Endothelial cell of umbilical vein (primary cell): ENCODE measurements around the gene MACROD2. TPM values are rescaled to one million over a fixed set of nuclear protein-coding genes. Genes with fewer than 3 reads are reported as not detected.

Experiments
- BruUV-seq: library from RNA; stranded (reverse); fragments of 400-500 nt; replicated peaks from 2 replicates; lab custom pipeline; 2021; lab: Mats Ljungman, UMichigan
- CTCF ChIA-PET: fragments of 300-600, 350-600 bp; sonication (Branson Sonifier 250); formaldehyde crosslinking; loops from one replicate; lab custom pipeline; 2021; ENCODE audit warnings: antibody characterized with exemption, inconsistent platforms; lab: Charles Lee
- POLR2A ChIA-PET: fragments of 300-600, 350-600 bp; sonication (Branson Sonifier 250); formaldehyde crosslinking; loops from one replicate; lab custom pipeline; 2021; ENCODE audit warnings: antibody characterized with exemption, inconsistent platforms; lab: Charles Lee
- DNase-seq: peaks from one replicate; pipeline ENCODE4 v3.0.0-alpha.2; 2011; ENCODE audit warnings: low read depth, low spot score
- FAIRE-seq: peaks from 2 replicates; lab custom pipeline; 2011; peaks lifted over from hg19 to GRCh38; lab: Jason Lieb, UNC
- H2AFZ ChIP-seq: 2 replicates; pipeline ENCODE4 v1.6.0; 2012; ENCODE audit warnings: low read depth, low read length, control low read depth, inconsistent platforms
- H3K27ac ChIP-seq: 2 replicates; pipeline ENCODE4 v1.5.1; 2011; ENCODE audit warnings: low read depth, mild to moderate bottlenecking, control low read depth, low read length, moderate library complexity; ENCODE audit not compliant: insufficient read depth
- H3K27me3 ChIP-seq, 2 experiments: 2 replicates each; pipeline versions ENCODE4 v1.6.0 to v1.6.1; 2011; ENCODE audit warnings: low read length in 2 of 2, mixed read lengths in 1 of 2; ENCODE audit not compliant: control insufficient read depth in 2 of 2, insufficient read depth in 2 of 2
- H3K36me3 ChIP-seq, 2 experiments: 2 replicates in 1 of 2; 3 replicates in 1 of 2; pipeline ENCODE4 v1.5.1; 2011; ENCODE audit warnings: low read length in 2 of 2, mild to moderate bottlenecking in 1 of 2, moderate library complexity in 1 of 2; ENCODE audit not compliant: control insufficient read depth in 2 of 2, insufficient read depth in 2 of 2; ENCODE audit errors: extremely low read depth in 1 of 2
- H3K4me1 ChIP-seq: 3 replicates; pipeline ENCODE4 v1.5.1; 2011; ENCODE audit warnings: mild to moderate bottlenecking, low read length; ENCODE audit not compliant: control insufficient read depth, insufficient read depth; ENCODE audit errors: extremely low read depth
- H3K4me2 ChIP-seq: 2 replicates; pipeline ENCODE4 v1.6.1; 2011; ENCODE audit warnings: low read length, control low read depth, mixed read lengths; ENCODE audit not compliant: insufficient read depth
- H3K4me3 ChIP-seq, 3 experiments: fragments of 200-600 bp in 1 of 3; sonication (generic), shearing (Covaris generic) in 1 of 3; replicated peaks in 1 of 3; 2 replicates each; pipeline ENCODE4 v1.5.1; 2011 to 2016; ENCODE audit warnings: control low read depth in 3 of 3, low read length in 3 of 3, mild to moderate bottlenecking in 2 of 3, inconsistent platforms in 1 of 3, low read depth in 1 of 3, moderate library complexity in 1 of 3; ENCODE audit not compliant: insufficient read depth in 1 of 3
- H3K79me2 ChIP-seq: 2 replicates; pipeline ENCODE4 v1.6.0; 2012; ENCODE audit warnings: low read length, inconsistent platforms; ENCODE audit not compliant: control insufficient read depth, insufficient read depth
- H3K9ac ChIP-seq: replicated peaks from 2 replicates; pipeline ENCODE3; 2011; ENCODE audit warnings: low read length, control low read depth; ENCODE audit not compliant: insufficient read depth; ENCODE audit errors: extremely low read depth
- H3K9me1 ChIP-seq: replicated peaks from 3 replicates; pipeline ENCODE4 v1.6.0; 2011; ENCODE audit warnings: mild to moderate bottlenecking, low read length; ENCODE audit not compliant: control insufficient read depth, insufficient read depth; ENCODE audit errors: extremely low read depth
- H3K9me3 ChIP-seq: replicated peaks from 2 replicates; pipeline ENCODE4 v1.5.1; 2012; ENCODE audit warnings: low read length, inconsistent platforms; ENCODE audit not compliant: control insufficient read depth, insufficient read depth
- H4K20me1 ChIP-seq: replicated peaks from 2 replicates; pipeline ENCODE3; 2011; ENCODE audit warnings: mild to moderate bottlenecking, low read length; ENCODE audit not compliant: control insufficient read depth, insufficient read depth; ENCODE audit errors: extremely low read depth
- CTCF ChIP-seq, 2 donors: IDR thresholded peaks; 1 replicate in 1 of 2; 2 replicates in 1 of 2; pipeline ENCODE4 v1.5.1; 2011; ENCODE audit warnings: low read length in 2 of 2, mild to moderate bottlenecking in 2 of 2, moderate library complexity in 2 of 2, control low read depth in 1 of 2, inconsistent platforms in 1 of 2, low read depth in 1 of 2; ENCODE audit not compliant: insufficient read depth in 1 of 2; ENCODE audit errors: extremely low read depth in 1 of 2
- EZH2 ChIP-seq: IDR thresholded peaks from 2 replicates; pipeline ENCODE4 v1.6.1; 2012; ENCODE audit warnings: borderline replicate concordance, low read depth, mild to moderate bottlenecking, moderate library complexity, low read length, inconsistent platforms; ENCODE audit not compliant: severe bottlenecking
- FOS ChIP-seq: IDR thresholded peaks from 2 replicates; pipeline ENCODE4 v1.6.1; 2011; ENCODE audit warnings: mild to moderate bottlenecking, low read length, moderate library complexity, borderline replicate concordance; ENCODE audit not compliant: insufficient read depth
- GATA2 ChIP-seq: IDR thresholded peaks from 2 replicates; pipeline ENCODE4 v1.7.0; 2011; ENCODE audit warnings: low read depth, mild to moderate bottlenecking, moderate library complexity, mixed read lengths, low read length; ENCODE audit not compliant: insufficient read length, insufficient read depth
- JUN ChIP-seq: IDR thresholded peaks from 2 replicates; pipeline ENCODE4 v1.6.1; 2011; ENCODE audit warnings: borderline replicate concordance, low read depth; ENCODE audit not compliant: insufficient read length, insufficient read depth
- MAX ChIP-seq: IDR thresholded peaks from 2 replicates; pipeline ENCODE4 v1.6.1; 2011; ENCODE audit not compliant: insufficient read depth, insufficient read length
- MYC ChIP-seq: IDR thresholded peaks from one replicate; pipeline ENCODE4 v1.6.1; 2011; ENCODE audit warnings: mild to moderate bottlenecking, low read depth, low read length
- POLR2A ChIP-seq: IDR thresholded peaks from 2 replicates; pipeline ENCODE4 v1.6.1; 2012; ENCODE audit warnings: low read depth, mild to moderate bottlenecking, control low read depth, low read length
- POLR2AphosphoS5 ChIP-seq: IDR thresholded peaks from 2 replicates; pipeline ENCODE4 v1.6.1; 2012; ENCODE audit warnings: low read depth, mild to moderate bottlenecking, control low read depth, low read length, moderate library complexity; ENCODE audit not compliant: insufficient read depth
- dilution Hi-C: fragments of 300-500 bp; cut with MboI; formaldehyde crosslinking; loops from one replicate; pipeline ENCODE4 v1.15.0; 2019; ENCODE audit warnings: low sequenced_read_pairs; ENCODE audit not compliant: extremely low pct_ligation_motif_present
- intact Hi-C: fragments of 100-400 bp; cut with micrococcal nuclease; formaldehyde crosslinking; loops from one replicate; pipeline ENCODE4 v1.10.0; 2022
- polyA plus RNA-seq, 4 experiments: library from polyadenylated mRNA; depleted of rRNA in 3 of 4; stranded (reverse) in 3 of 4; unstranded in 1 of 4; fragments of >200 nt; gene quantifications; 2 replicates each; pipeline versions ENCODE4 v1.2.1 to v1.2.3, GENCODE V29; 2011 to 2012; ENCODE audit warnings: missing spikeins in 1 of 4
- total RNA-seq: library from RNA; stranded (reverse); gene quantifications from 2 replicates; pipeline ENCODE4 v1.2.3, GENCODE V29; 2021

Gene MACROD2
- total and polyA plus RNA-seq, 2 donors (not counting 3 experiments of a cell fraction or from before 2014, with no cell fraction given) = 0.11 to 0.73 TPM

GRCh38 chr20:14906908-14907434 is 911.7 kb downstream of the MACROD2 start:
- no peak overlapping the region for H3K4me2 ChIP-seq
- H2AFZ ChIP-seq = no peak overlapping the region
- H4K20me1 ChIP-seq = no peaks in the 10 kb centered on the region
- TF ChIP-seq JUN (no peak), POLR2A (no peak), MYC (no peak), EZH2 (no peak), GATA2 (no peak), POLR2AphosphoS5 (no peak), FOS (no peak), MAX (no peak), CTCF (IDR thresholded peaks at IDR 0.05; ENCODE audit: extremely low read depth in 1 of 2, insufficient read depth in 1 of 2, low read depth in 1 of 2, low read length in 2 of 2) (no peak)
- no peaks in the 10 kb centered on the region for H3K27me3 ChIP-seq
- H3K36me3 ChIP-seq = no peaks in the 10 kb centered on the region
- no peaks in the 10 kb centered on the region for H3K4me1 ChIP-seq
- no peaks in the 10 kb centered on the region for H3K9me3 ChIP-seq
- CTCF ChIA-PET = no interaction called here
- POLR2A ChIA-PET = no interaction called here
- dilution Hi-C loops = no loop called here
- BruUV-seq = no TSS peak
- intact Hi-C loops = no loop called here
- H3K4me3 ChIP-seq = no peak overlapping the region
- H3K9me1 ChIP-seq = no peaks in the 10 kb centered on the region
- no peak for FAIRE-seq
- H3K9ac ChIP-seq = no peak overlapping the region
- no peak for DNase-seq
- H3K79me2 ChIP-seq = no peaks in the 10 kb centered on the region
- no peak overlapping the region for H3K27ac ChIP-seq
